Measurements from ENCODE around the gene LDLRAD3.

Gene LDLRAD3

GRCh38 chr11:36278531-36279282 lies 334.8 kb downstream of the LDLRAD3 start:
- TF ChIP-seq CREB1 (IDR thresholded peaks at IDR 0.05; ENCODE audit: low read depth) (no peak), EP300 (IDR thresholded peaks at IDR 0.05; ENCODE audit: borderline replicate concordance) (no peak)

DNA sequence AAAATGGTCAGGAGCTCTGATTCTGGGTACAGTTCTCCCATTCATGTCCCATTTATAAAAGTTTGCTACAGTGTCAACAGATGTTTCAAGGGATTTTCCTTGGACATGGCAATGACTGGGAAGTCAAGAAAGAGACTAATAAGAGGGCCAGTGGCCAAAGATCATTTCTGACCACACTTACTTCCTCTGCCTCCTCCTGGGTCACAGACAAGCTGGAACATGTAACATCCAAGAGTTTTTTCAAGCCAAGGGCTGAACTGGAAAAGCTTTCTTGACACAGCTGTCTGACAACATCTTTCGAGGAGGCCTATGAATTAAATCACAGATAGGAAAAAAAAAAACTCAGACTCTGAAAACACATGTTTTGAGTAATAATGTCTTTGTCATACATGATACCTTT lies 336.7 kb downstream of the LDLRAD3 start:
- TF ChIP-seq TAF1 (IDR thresholded peaks at IDR 0.05; ENCODE audit: low read depth) (no peak), FOXM1 (IDR thresholded peaks at IDR 0.05; ENCODE audit: borderline replicate concordance, low read depth) (no peak), TCF12 (IDR thresholded peaks at IDR 0.05; ENCODE audit: low read depth) (no peak), CREB1 (IDR thresholded peaks at IDR 0.05; ENCODE audit: low read depth) (no peak), ZBTB7A (IDR thresholded peaks at IDR 0.05; ENCODE audit: low read depth) (no peak), EP300 (IDR thresholded peaks at IDR 0.05; ENCODE audit: borderline replicate concordance) (no peak), NFIC (IDR thresholded peaks at IDR 0.05) (no peak), RAD21 (IDR thresholded peaks at IDR 0.05; ENCODE audit: low read depth) (no peak), CEBPB (IDR thresholded peaks at IDR 0.05) (no peak)
- TF ChIP-seq, protein P1, sequence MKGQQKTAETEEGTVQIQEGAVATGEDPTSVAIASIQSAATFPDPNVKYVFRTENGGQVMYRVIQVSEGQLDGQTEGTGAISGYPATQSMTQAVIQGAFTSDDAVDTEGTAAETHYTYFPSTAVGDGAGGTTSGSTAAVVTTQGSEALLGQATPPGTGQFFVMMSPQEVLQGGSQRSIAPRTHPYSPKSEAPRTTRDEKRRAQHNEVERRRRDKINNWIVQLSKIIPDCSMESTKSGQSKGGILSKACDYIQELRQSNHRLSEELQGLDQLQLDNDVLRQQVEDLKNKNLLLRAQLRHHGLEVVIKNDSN (IDR thresholded peaks at IDR 0.05) = no peak
